ENCODE data around the gene DOCK8.

The DOCK8 gene

GRCh38 chr9:468766-469426 is 254.2 kb downstream of the DOCK8 start:
- no peak overlapping the region for H3K4me3 ChIP-seq (ENCODE audit: control insufficient read depth, low read depth, low read length)
- TF ChIP-seq CTCF (conservative IDR thresholded peaks at IDR 0.05; ENCODE audit: control insufficient read depth, insufficient read depth, low read depth, low read length): no peak
- DNase-seq (ENCODE audit: low read depth): no peak

GRCh38 chr9:469672-470551 is 255.2 kb downstream of the DOCK8 start:
- no peak for TF ChIP-seq CTCF (conservative IDR thresholded peaks at IDR 0.05; ENCODE audit: control insufficient read depth, insufficient read depth, low read depth, low read length)
- peak; percentile 71 for DNase-seq (ENCODE audit: low read depth)
- H3K4me3 ChIP-seq (ENCODE audit: control insufficient read depth, low read depth, low read length): peak overlapping the region; percentile 66

GRCh38 chr9:470552-471194 is 256.0 kb downstream of the DOCK8 start:
- no peak for TF ChIP-seq CTCF (conservative IDR thresholded peaks at IDR 0.05; ENCODE audit: control insufficient read depth, insufficient read depth, low read depth, low read length)
- H3K4me3 ChIP-seq (ENCODE audit: control insufficient read depth, low read depth, low read length): peak overlapping the region; percentile 66
- DNase-seq (ENCODE audit: low read depth): no peak

- H3K4me3 ChIP-seq (ENCODE audit: control insufficient read depth, low read depth, low read length): no peak overlapping the region
- no peak for DNase-seq (ENCODE audit: low read depth)
- no peak for TF ChIP-seq CTCF (conservative IDR thresholded peaks at IDR 0.05; ENCODE audit: control insufficient read depth, insufficient read depth, low read depth, low read length)
These were observed 256.7 kb downstream of the DOCK8 start for GRCh38 chr9:471320-471719.

- DNase-seq (ENCODE audit: low read depth): no peak
- no peak for TF ChIP-seq CTCF (conservative IDR thresholded peaks at IDR 0.05; ENCODE audit: control insufficient read depth, insufficient read depth, low read depth, low read length)
- no peak overlapping the region for H3K4me3 ChIP-seq (ENCODE audit: control insufficient read depth, low read depth, low read length)
These were observed 257.9 kb downstream of the DOCK8 start for GRCh38 chr9:472479-473075.

- no peak for DNase-seq (ENCODE audit: low read depth)
- no peak for TF ChIP-seq CTCF (conservative IDR thresholded peaks at IDR 0.05; ENCODE audit: control insufficient read depth, insufficient read depth, low read depth, low read length)
- no peak overlapping the region for H3K4me3 ChIP-seq (ENCODE audit: control insufficient read depth, low read depth, low read length)
These were observed 262.5 kb downstream of the DOCK8 start for GRCh38 chr9:477193-477592.
